OCI-LY7 (cell line): Measurements from ENCODE around the gene NELL1. TPM values are rescaled to one million over a fixed set of nuclear protein-coding genes. Genes with fewer than 3 reads are reported as not detected.

ENCODE experiments used
- BruUV-seq: library from RNA; stranded (reverse); fragments of 400-500 nt; replicated peaks from 2 replicates; lab custom pipeline; 2021; lab: Mats Ljungman, UMichigan
- CTCF ChIA-PET: fragments of 300-600 bp; sonication (Branson Sonifier 250); formaldehyde crosslinking; loops from one replicate; lab custom pipeline; 2022; ENCODE audit warnings: antibody characterized with exemption; ENCODE audit not compliant: unreplicated experiment; lab: Charles Lee
- POLR2A ChIA-PET: fragments of 300-600 bp; sonication (Branson Sonifier 250); formaldehyde crosslinking; loops from one replicate; lab custom pipeline; 2022; ENCODE audit warnings: antibody characterized with exemption; lab: Charles Lee
- DNase-seq: peaks from one replicate; pipeline ENCODE4 v3.0.0-alpha.2; 2015; ENCODE audit warnings: low spot score
- H2AFZ ChIP-seq: fragments of 200-600 bp; sonication (generic), shearing (Covaris generic); 2 replicates; pipeline ENCODE4 v1.6.1; 2014; ENCODE audit warnings: mild to moderate bottlenecking, antibody characterized with exemption, low read length, moderate library complexity
- H3K27ac ChIP-seq: fragments of 200-600 bp; sonication (generic); 2 replicates; pipeline ENCODE4 v1.5.1; 2014; ENCODE audit warnings: mixed run types, low read depth, mild to moderate bottlenecking, moderate library complexity, low read length, inconsistent platforms; ENCODE audit not compliant: poor library complexity, severe bottlenecking
- H3K36me3 ChIP-seq: fragments of 200-600 bp; sonication (generic); 2 replicates; pipeline ENCODE4 v1.6.1; 2014; ENCODE audit warnings: mild to moderate bottlenecking, antibody characterized with exemption, low read length, moderate library complexity, mixed read lengths; ENCODE audit not compliant: insufficient read depth
- H3K4me1 ChIP-seq: fragments of 200-600 bp; sonication (generic); 2 replicates; pipeline ENCODE4 v1.5.1; 2014; ENCODE audit warnings: mild to moderate bottlenecking, low read length; ENCODE audit not compliant: insufficient read depth, poor library complexity, severe bottlenecking
- H3K4me2 ChIP-seq: fragments of 200-600 bp; sonication (generic); 2 replicates; pipeline ENCODE4 v1.6.1; 2014; ENCODE audit warnings: mild to moderate bottlenecking, low read length
- H3K4me3 ChIP-seq: fragments of 200-600 bp; sonication (generic); 2 replicates; pipeline ENCODE4 v1.5.1; 2014; ENCODE audit warnings: mild to moderate bottlenecking, low read depth, low read length; ENCODE audit not compliant: poor library complexity, severe bottlenecking
- H3K79me2 ChIP-seq: fragments of 200-600 bp; sonication (generic); 2 replicates; pipeline ENCODE4 v1.6.1; 2016; ENCODE audit warnings: low read depth, mild to moderate bottlenecking, low read length, moderate library complexity, mixed read lengths; ENCODE audit not compliant: insufficient read depth
- H3K9me2 ChIP-seq: fragments of 200-600 bp; sonication (generic); 2 replicates; pipeline ENCODE4 v1.6.1; 2016; ENCODE audit warnings: mild to moderate bottlenecking, low read length, mixed read lengths; ENCODE audit not compliant: insufficient read depth
- H3K9me3 ChIP-seq: fragments of 200-600 bp; sonication (generic); 2 replicates; pipeline ENCODE4 v1.6.1; 2014; ENCODE audit warnings: mild to moderate bottlenecking, mixed run types, low read length, mixed read lengths
- H4K20me1 ChIP-seq: fragments of 200-600 bp; sonication (generic); 2 replicates; pipeline ENCODE4 v1.6.1; 2014; ENCODE audit warnings: mild to moderate bottlenecking, antibody characterized with exemption, low read length, moderate library complexity, mixed read lengths; ENCODE audit not compliant: insufficient read depth
- CTCF ChIP-seq: fragments of 200-600 bp; sonication (generic); conservative IDR thresholded peaks from 2 replicates; pipeline ENCODE4 v1.5.1; 2014; ENCODE audit warnings: mild to moderate bottlenecking, antibody characterized with exemption, low read length, moderate library complexity, mixed read lengths
- EZH2phosphoT487 ChIP-seq: fragments of 200-600 bp; sonication (generic); IDR thresholded peaks from 2 replicates; pipeline ENCODE4 v1.6.1; 2018; ENCODE audit warnings: low read depth, borderline replicate concordance, mild to moderate bottlenecking, mixed run types, antibody characterized with exemption, low read length, moderate library complexity, mixed read lengths
- intact Hi-C: fragments of 100-400 bp; cut with micrococcal nuclease; formaldehyde crosslinking; loops from one replicate; pipeline ENCODE4 v1.10.0; 2022; ENCODE audit not compliant: unreplicated experiment
- total RNA-seq, 2 experiments: library from RNA; depleted of rRNA in 1 of 2; stranded (reverse); fragments of >200 nt in 1 of 2; shearing (Covaris generic) in 1 of 2; gene quantifications; 2 replicates each; pipeline ENCODE4 v1.2.3, GENCODE V29; 2014 to 2022

The NELL1 gene
- total RNA-seq, 2 experiments from 2014 or later = not detected

GRCh38 chr11:21410513-21410912, 741.1 kb downstream of the NELL1 start:
- no peaks in the 10 kb centered on the region for H3K9me2 ChIP-seq
- no peaks in the 10 kb centered on the region for H3K79me2 ChIP-seq
- H3K4me1 ChIP-seq = peaks cover 16% of the 10 kb centered on the region
- no TSS peak for BruUV-seq
- no peak overlapping the region for H2AFZ ChIP-seq
- no peaks in the 10 kb centered on the region for H3K9me3 ChIP-seq
- H3K4me2 ChIP-seq = no peak overlapping the region
- H3K27ac ChIP-seq = no peak overlapping the region
- POLR2A ChIA-PET = interaction anchor here (0.6 kb wide), 1 partner anchor 102 kb away, joined by 3 read pairs; no protein-coding TSS in a partner anchor
- CTCF ChIA-PET = no interaction called here
- no peaks in the 10 kb centered on the region for H3K36me3 ChIP-seq
- intact Hi-C loops = no loop called here
- DNase-seq = no peak
- H3K4me3 ChIP-seq = no peak overlapping the region
- no peak for TF ChIP-seq EZH2phosphoT487
- TF ChIP-seq CTCF = no peak
- no peaks in the 10 kb centered on the region for H4K20me1 ChIP-seq

- Histone ChIP-seq H3K9me3 (no peaks in the 10 kb centered on the region), H3K36me3 (no peaks in the 10 kb centered on the region), H3K4me3 (no peak overlapping the region), H3K9me2 (no peaks in the 10 kb centered on the region), H3K4me2 (no peak overlapping the region), H4K20me1 (no peaks in the 10 kb centered on the region), H3K79me2 (no peaks in the 10 kb centered on the region), H3K4me1 (peaks cover 16% of the 10 kb centered on the region), H3K27ac (no peak overlapping the region), H2AFZ (no peak overlapping the region)
- CTCF ChIA-PET = no interaction called here
- DNase-seq = no peak
- no TSS peak for BruUV-seq
- intact Hi-C loops = no loop called here
- POLR2A ChIA-PET = no interaction called here
- TF ChIP-seq CTCF (no peak), EZH2phosphoT487 (no peak)
Observed at GRCh38 chr11:21411104-21411503, 741.7 kb downstream of the NELL1 start.

- Histone ChIP-seq H2AFZ (no peak overlapping the region), H3K9me3 (no peaks in the 10 kb centered on the region), H3K79me2 (no peaks in the 10 kb centered on the region), H3K4me2 (no peak overlapping the region), H3K4me3 (no peak overlapping the region), H3K36me3 (no peaks in the 10 kb centered on the region), H3K9me2 (no peaks in the 10 kb centered on the region), H3K27ac (no peak overlapping the region), H3K4me1 (peaks cover 16% of the 10 kb centered on the region), H4K20me1 (no peaks in the 10 kb centered on the region)
- BruUV-seq = no TSS peak
- DNase-seq = no peak
- no peak for TF ChIP-seq CTCF
- no peak for TF ChIP-seq EZH2phosphoT487
- ChIA-PET POLR2A (no interaction called here), CTCF (no interaction called here)
- intact Hi-C loops = no loop called here
Observed at GRCh38 chr11:21411597-21411996, 742.2 kb downstream of the NELL1 start.
